ENCODE results near the gene OPCML.

The OPCML gene

GRCh38 chr11:132865623-132866022 is 666.7 kb downstream of the OPCML start:
- no peak for FAIRE-seq

- no peak for FAIRE-seq
These were observed 667.3 kb downstream of the OPCML start for GRCh38 chr11:132864811-132865576.

- FAIRE-seq: no peak
These were observed 669.4 kb downstream of the OPCML start for GRCh38 chr11:132862933-132863332.

- FAIRE-seq: no peak
These were observed 670.2 kb downstream of the OPCML start for GRCh38 chr11:132862137-132862536.

GRCh38 chr11:132859306-132859705 is 673.0 kb downstream of the OPCML start:
- no peak for FAIRE-seq

- no peak for FAIRE-seq
These were observed 674.1 kb downstream of the OPCML start for GRCh38 chr11:132858223-132858622.

GRCh38 chr11:132856032-132856431 is 676.3 kb downstream of the OPCML start:
- no peak for FAIRE-seq

- FAIRE-seq: no peak
These were observed 676.8 kb downstream of the OPCML start for GRCh38 chr11:132855516-132855915.

GRCh38 chr11:132853886-132854285 is 678.4 kb downstream of the OPCML start:
- FAIRE-seq: no peak

GRCh38 chr11:132852361-132852760 is 679.9 kb downstream of the OPCML start:
- no peak for FAIRE-seq

- FAIRE-seq: no peak
These were observed 681.1 kb downstream of the OPCML start for GRCh38 chr11:132851247-132851646.

- no peak for FAIRE-seq
These were observed 682.0 kb downstream of the OPCML start for GRCh38 chr11:132850266-132850665.

GRCh38 chr11:132848336-132848735 is 684.0 kb downstream of the OPCML start:
- FAIRE-seq: no peak

GRCh38 chr11:132846075-132846474 is 686.2 kb downstream of the OPCML start:
- no peak for FAIRE-seq

GRCh38 chr11:132844956-132845696 is 687.2 kb downstream of the OPCML start:
- no peak for FAIRE-seq

- FAIRE-seq: no peak
These were observed 691.6 kb downstream of the OPCML start for GRCh38 chr11:132840660-132841059.

- FAIRE-seq: no peak
These were observed 692.1 kb downstream of the OPCML start for GRCh38 chr11:132840191-132840590.

- FAIRE-seq: no peak
These were observed 692.9 kb downstream of the OPCML start for GRCh38 chr11:132839236-132839945.

GRCh38 chr11:132838627-132839026 is 693.7 kb downstream of the OPCML start:
- FAIRE-seq: no peak

- no peak for FAIRE-seq
These were observed 701.0 kb downstream of the OPCML start for GRCh38 chr11:132831272-132831671.

- no peak for FAIRE-seq
These were observed 707.7 kb downstream of the OPCML start for GRCh38 chr11:132824642-132825041.

GRCh38 chr11:132822276-132822675 is 710.0 kb downstream of the OPCML start:
- no peak for FAIRE-seq

- FAIRE-seq: no peak
These were observed 710.8 kb downstream of the OPCML start for GRCh38 chr11:132821499-132821898.

- no peak for FAIRE-seq
These were observed 711.3 kb downstream of the OPCML start for GRCh38 chr11:132821014-132821413.

Measured in TTC549 (cell line).